Uterus (tissue), 2 donors: ENCODE results near the gene AKAP11.

Experiments used
- CTCF ChIP-seq, 4 experiments: fragments of 200-600 bp in 2 of 4; fragments of 450-650 bp in 2 of 4; sonication (generic) in 2 of 4; IDR thresholded peaks; one replicate each; pipeline ENCODE4 v1.5.1; 2016 to 2019; ENCODE audit warnings: antibody characterized with exemption in 4 of 4, mild to moderate bottlenecking in 2 of 4, moderate library complexity in 1 of 4
- POLR2A ChIP-seq, 2 donors: fragments of 450-650 bp; IDR thresholded peaks; one replicate each; pipeline ENCODE4 v1.6.1; 2016; ENCODE audit warnings: antibody characterized with exemption in 2 of 2, mild to moderate bottlenecking in 1 of 2, moderate library complexity in 1 of 2

GRCh38 chr13:42369071-42369797, 97.3 kb downstream of the AKAP11 start:
- TF ChIP-seq CTCF (IDR thresholded peaks at IDR 0.05) (no peak), POLR2A (IDR thresholded peaks at IDR 0.05) (no peak)
